Measurements from ENCODE around the gene NAT16. TPM values are rescaled to one million over a fixed set of nuclear protein-coding genes. Genes with fewer than 3 reads are reported as not detected.

NAT16 gene
- total and polyA plus RNA-seq, 8 donors = 0.04 to 0.27 (median 0.09) TPM; not detected in 2

GRCh38 chr7:101197991-101198390 lies 17.9 kb upstream of the NAT16 start:
- ATAC-seq (no peak), DNase-seq (no peak)
- intact Hi-C loops (cut with DNase I) = no loop called here
- Histone ChIP-seq H3K9me3 (no peaks in the 10 kb centered on the region), H3K4me3 (no peak overlapping the region), H3K4me1 (no peaks in the 10 kb centered on the region), H3K27me3 (peaks cover 27 to 89% of the 10 kb centered on the region in 2 donors), H3K27ac (no peak overlapping the region), H3K36me3 (no peaks in the 10 kb centered on the region)
- no peak for TF ChIP-seq CTCF (IDR thresholded peaks at IDR 0.05)

- Histone ChIP-seq H3K36me3 (no peaks in the 10 kb centered on the region), H3K9me3 (no peaks in the 10 kb centered on the region), H3K27ac (no peak overlapping the region), H3K4me3 (no peak overlapping the region), H3K4me1 (no peaks in the 10 kb centered on the region), H3K27me3 (peaks cover 5 to 68% of the 10 kb centered on the region in 2 donors)
- intact Hi-C loops (cut with DNase I) = no loop called here
- no peak for TF ChIP-seq CTCF (IDR thresholded peaks at IDR 0.05)
- ATAC-seq = no peak
- no peak for DNase-seq
These were observed 15.8 kb upstream of the NAT16 start for GRCh38 chr7:101195884-101196283.

- Histone ChIP-seq H3K36me3 (no peaks in the 10 kb centered on the region), H3K27ac (no peak overlapping the region), H3K4me3 (no peak overlapping the region), H3K9me3 (no peaks in the 10 kb centered on the region), H3K4me1 (no peaks in the 10 kb centered on the region), H3K27me3 (peaks cover 0 to 45% of the 10 kb centered on the region in 2 donors)
- TF ChIP-seq CTCF (IDR thresholded peaks at IDR 0.05) = no peak
- DNase-seq (no peak), ATAC-seq (no peak)
- intact Hi-C loops (cut with DNase I) = no loop called here
These were observed 9.0 kb upstream of the NAT16 start for GRCh38 chr7:101189109-101189508.

GRCh38 chr7:101186844-101187428 lies 6.8 kb upstream of the NAT16 start:
- intact Hi-C loops (cut with DNase I) = no loop called here
- DNase-seq (no peak), ATAC-seq (no peak)
- no peak for TF ChIP-seq CTCF (IDR thresholded peaks at IDR 0.05)
- Histone ChIP-seq H3K27me3 (peaks cover 0 to 60% of the 10 kb centered on the region in 2 donors), H3K4me3 (no peak overlapping the region), H3K9me3 (no peaks in the 10 kb centered on the region), H3K4me1 (no peaks in the 10 kb centered on the region), H3K36me3 (no peaks in the 10 kb centered on the region), H3K27ac (no peak overlapping the region)

GRCh38 chr7:101186194-101186593 lies 6.1 kb upstream of the NAT16 start:
- no peak overlapping the region for H3K4me3 ChIP-seq
- H3K27ac ChIP-seq = no peak overlapping the region
- H3K4me1 ChIP-seq = no peaks in the 10 kb centered on the region
- TF ChIP-seq CTCF (IDR thresholded peaks at IDR 0.05) = no peak
- H3K27me3 ChIP-seq = peaks cover 3 to 68% of the 10 kb centered on the region in 2 donors
- intact Hi-C loops (cut with DNase I) = no loop called here
- no peaks in the 10 kb centered on the region for H3K9me3 ChIP-seq
- no peaks in the 10 kb centered on the region for H3K36me3 ChIP-seq
- no peak for DNase-seq
- no peak for ATAC-seq
